ENCODE data around the gene KTI12. TPM values are rescaled to one million over a fixed set of nuclear protein-coding genes. Genes with fewer than 3 reads are reported as not detected.

KTI12 gene
- total RNA-seq, 1 donor from 2014 or later = 13.0 TPM

- no peaks in the 10 kb centered on the region for H3K27me3 ChIP-seq (ENCODE audit: control insufficient read depth, insufficient read depth, low read length)
- H3K36me3 ChIP-seq (ENCODE audit: control insufficient read depth, insufficient read depth, low read length) = no peaks in the 10 kb centered on the region
- no peak for DNase-seq (ENCODE audit: low read depth)
- no peak for TF ChIP-seq CTCF (IDR thresholded peaks at IDR 0.05; ENCODE audit: insufficient read depth, low read length, poor library complexity, severe bottlenecking)
- H3K4me3 ChIP-seq (ENCODE audit: low read depth, low read length) = no peak overlapping the region
These were observed 51.4 kb downstream of the KTI12 start for GRCh38 chr1:51982161-51982560.

Other genes with a start within 250 kb of the KTI12 start
- gene NRDC, start 155.1 kb downstream of the KTI12 start, total RNA-seq = 59.8 and 62.2 TPM in 2 replicates
- gene RAB3B, start 43.1 kb downstream of the KTI12 start, total RNA-seq = 35.9 and 36.8 TPM in 2 replicates
- gene TXNDC12, start 21.4 kb upstream of the KTI12 start, total RNA-seq = 62.1 and 62.8 TPM in 2 replicates
- 76.9 and 83.6 TPM in 2 replicates for gene BTF3L4, start 22.5 kb upstream of the KTI12 start, total RNA-seq
- gene ZFYVE9, start 108.3 kb upstream of the KTI12 start, total RNA-seq = 17.1 and 18.4 TPM in 2 replicates

Data from kidney epithelial cell (primary cell).